Stimulated activated CD4-positive, alpha-beta T cell treated with anti-CD3 and anti-CD28 coated beads, Interleukin-4, amount 100 ng/mL, for 4 hours (primary cell): Measurements from ENCODE around the gene KDM8.
A peak's percentile ranks its signal among the peaks of the same experiment; 100 is the strongest.

ENCODE experiments used
- DNase-seq, 2 experiments: peaks; one replicate each; pipeline ENCODE4 v3.0.0-alpha.2; 2020

Gene KDM8

DNA sequence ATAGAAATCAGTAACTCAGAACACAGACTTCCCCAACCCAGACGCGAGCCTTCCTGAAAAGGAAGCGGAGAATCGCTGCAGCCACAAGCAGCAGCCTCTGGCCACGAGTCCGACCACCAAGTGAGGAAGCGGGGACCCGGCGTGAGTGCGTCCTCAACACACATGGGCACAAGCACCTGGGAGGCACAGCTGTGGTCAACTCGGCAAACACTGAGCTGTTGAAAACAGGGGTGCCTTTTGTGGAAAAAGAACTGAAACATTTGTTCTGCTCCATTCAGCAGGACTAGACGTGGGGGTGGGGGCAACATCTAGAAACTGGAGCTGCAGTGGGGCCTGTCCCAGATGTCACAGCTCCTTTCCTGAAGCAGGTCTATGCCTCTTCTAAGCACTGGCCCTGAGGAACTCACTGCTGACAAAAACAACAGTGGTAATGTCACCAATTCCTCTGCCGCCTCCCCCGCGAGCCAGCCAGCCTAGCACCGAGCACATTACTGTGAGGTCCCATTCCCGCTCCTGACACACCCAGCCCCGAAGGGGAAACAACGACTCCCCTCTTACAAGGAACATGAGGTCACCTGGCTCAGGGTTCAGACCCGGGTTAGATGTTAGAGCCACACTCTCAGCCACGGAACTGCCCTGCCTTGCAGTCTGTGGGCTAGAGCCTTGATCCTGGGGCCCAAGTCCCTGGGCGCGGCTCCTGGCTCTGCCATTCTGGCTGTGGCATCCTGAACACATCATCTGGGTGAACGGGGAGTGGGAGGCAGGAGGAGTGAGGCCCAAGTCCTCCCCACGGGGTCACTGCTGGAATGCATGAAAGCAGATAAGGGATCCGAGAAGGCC, 29.0 kb downstream of the KDM8 start:
- DNase-seq, result peak; percentile 36 to 43

GRCh38 chr16:27232901-27233625, 29.7 kb downstream of the KDM8 start:
- no peak for DNase-seq

- DNase-seq, result no peak
These were observed 30.4 kb downstream of the KDM8 start for GRCh38 chr16:27233731-27234130.

- DNase-seq, result no peak
These were observed 30.8 kb downstream of the KDM8 start for GRCh38 chr16:27234171-27234570.

DNA sequence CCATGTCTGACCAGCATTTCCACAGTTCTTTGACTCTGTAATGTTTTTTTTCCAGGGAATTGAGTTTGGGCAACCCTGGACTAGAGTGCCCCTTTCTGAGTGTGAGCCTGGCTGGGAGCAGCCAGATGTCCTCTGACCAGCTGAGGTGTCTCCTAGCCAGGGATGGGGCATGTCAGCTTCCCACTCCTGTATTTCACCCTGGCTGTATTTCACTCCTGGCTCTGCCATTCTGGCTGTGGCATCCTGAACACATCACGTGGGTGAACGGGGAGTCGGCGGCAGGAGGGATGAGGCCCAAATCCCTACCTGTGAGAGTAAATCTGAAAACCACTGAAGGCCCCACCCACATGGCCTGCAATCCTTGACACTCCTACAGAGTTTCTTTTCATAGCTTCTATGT, 31.3 kb downstream of the KDM8 start:
- DNase-seq, result no peak

- peak; percentile 54 to 79 for DNase-seq
These were observed 32.0 kb downstream of the KDM8 start for GRCh38 chr16:27235055-27235937.

DNA sequence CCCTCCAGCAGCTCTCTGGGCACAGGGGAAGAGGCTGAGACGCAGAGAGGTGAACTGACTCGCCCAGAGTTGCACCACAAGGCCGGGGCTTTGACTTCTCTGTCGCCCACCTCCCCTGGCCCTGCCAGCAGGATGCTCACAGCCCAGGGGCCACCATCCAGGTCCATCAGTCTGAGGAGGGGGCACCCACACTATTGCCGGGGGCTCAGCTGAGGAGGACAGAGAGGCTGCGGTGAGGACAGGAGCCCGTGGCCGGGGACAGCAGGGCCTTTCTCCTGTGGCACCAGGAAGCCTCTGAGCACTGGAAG, 32.6 kb downstream of the KDM8 start:
- DNase-seq, result no peak

DNA sequence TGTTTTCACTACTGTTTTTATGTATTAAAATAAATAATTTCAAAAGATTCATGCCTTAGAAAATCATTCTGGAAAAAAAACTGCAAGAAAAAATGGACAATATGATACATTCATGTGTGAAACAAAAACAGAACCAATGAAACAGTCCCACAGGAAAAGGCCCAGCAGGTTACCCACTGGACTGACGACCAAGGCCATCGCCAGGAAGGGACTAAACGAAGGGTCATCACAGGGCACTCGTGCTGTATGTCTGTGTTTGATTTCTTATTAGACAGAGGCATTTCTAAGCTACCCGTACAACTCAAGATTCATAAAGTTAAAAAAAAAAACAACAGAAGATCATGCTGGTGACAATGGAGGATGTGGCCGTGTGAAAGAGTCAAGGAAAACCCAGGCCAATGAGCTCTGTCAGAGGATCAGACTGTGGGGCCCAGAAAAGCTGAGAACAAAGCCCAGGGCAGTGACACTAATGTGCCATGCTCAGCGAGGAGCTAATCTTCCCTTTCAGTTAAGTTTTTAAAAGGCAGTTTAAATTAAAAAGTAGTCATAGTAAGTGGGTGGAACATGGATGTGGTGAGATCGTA, 33.4 kb downstream of the KDM8 start:
- no peak for DNase-seq

DNA sequence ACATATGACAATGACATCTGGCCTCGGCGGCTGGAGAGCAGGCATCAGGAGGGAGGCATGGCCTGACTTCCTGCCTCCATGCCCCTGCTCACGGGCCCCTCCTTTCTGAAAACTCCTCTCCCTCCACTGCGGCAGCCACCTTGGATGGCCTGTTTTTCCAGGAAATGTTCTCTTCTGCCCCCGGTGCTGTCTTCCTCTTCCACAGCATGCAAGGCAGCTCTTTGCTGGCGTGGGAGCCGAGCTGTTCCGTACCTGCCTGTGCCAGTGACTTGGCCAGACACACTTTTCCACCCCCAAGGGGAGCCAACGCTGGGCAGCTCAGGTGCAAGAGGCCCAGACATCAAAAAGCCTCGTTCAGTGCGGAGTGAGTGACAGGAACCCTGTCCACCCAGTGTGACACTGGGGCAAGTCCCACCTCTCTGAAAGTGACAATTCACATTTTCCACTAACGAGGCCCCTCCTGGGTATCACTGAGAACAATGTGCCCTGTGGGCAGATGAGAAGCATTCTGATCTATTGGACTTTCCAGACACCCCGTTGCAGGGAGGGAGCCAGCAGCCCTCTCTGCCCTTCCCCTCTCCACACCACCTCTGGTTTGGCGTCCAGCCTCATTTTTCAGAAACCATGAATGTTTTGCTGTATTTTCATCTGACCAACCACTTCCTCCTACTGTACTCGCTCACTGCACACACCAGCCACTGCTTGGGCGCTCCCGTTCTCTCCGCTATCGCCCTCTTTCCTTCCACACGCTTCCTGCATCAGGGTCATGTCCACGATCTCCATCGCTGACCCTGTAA, 34.1 kb downstream of the KDM8 start:
- DNase-seq, result peak; percentile 67 to 89

DNA sequence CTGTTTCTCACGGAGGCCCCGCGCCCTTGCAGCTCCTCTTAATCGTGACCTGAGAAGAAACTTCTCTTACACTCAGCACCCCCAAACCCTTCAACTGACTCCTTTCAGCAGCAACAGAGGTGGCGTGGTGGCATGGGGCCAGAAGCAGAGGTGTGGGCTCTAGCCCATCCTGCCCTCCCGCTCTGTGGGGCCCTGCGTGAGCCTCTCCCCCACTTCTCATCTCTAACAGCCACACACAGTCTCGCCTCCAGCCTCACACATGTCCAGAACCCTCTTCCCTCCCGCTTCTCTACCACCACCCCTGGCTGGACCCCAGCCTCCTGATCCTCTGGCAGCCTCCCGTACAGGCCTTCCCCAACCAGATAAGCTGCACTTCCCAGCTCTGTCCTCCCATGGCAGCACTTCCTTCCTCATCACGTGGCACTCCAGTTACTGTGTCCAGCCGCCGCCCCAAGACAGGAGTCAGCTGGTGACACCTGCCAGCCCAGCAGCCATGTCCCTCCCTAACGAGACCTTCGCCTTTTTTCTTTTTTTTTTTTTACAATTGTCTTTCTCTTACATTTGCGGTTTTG, 34.8 kb downstream of the KDM8 start:
- DNase-seq, result peak; percentile 34 to 48

DNA sequence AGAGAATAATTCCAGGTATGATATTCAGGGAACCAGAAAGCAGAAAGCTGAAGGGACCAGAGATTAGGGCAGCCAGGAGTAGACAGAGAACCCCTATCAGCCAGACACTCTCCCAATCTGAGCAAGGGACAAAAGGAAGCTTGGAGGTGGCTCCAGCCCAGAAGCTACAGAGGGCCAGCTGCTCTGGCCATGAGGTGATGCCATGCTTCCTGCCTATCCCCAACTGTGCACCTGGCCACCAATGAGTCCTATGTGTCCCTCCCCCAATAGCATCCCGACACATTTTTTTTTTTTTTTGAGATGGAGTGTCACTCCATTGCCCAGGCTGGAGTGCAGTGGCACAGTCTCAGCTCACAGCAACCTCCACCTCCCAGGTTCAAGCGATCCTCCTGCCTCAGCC, 35.3 kb downstream of the KDM8 start:
- DNase-seq, result no peak

DNA sequence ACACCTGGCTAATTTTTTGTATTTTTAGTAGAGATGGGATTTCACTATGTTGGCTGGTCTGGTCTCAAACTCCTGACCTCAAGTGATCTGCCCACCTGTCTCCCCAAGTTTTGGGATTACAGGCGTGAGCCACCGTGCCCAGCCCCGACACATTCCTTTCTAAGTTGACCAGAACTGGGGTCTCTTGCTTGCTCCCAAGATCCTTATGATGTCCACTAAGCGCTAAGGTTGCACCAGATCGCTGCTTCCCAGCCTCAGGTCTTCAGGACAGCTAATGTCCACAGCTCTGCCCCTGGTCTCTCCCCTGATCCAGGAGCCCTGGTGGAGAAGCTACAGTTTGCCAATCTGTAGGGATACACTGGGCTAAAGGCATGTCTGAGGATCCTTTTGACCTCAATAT, 35.7 kb downstream of the KDM8 start:
- no peak for DNase-seq

GRCh38 chr16:27239906-27240655, 36.8 kb downstream of the KDM8 start:
- DNase-seq, result no peak

- no peak for DNase-seq
These were observed 37.7 kb downstream of the KDM8 start for GRCh38 chr16:27240948-27241531.

- no peak for DNase-seq
These were observed 38.3 kb downstream of the KDM8 start for GRCh38 chr16:27241658-27242057.

DNA sequence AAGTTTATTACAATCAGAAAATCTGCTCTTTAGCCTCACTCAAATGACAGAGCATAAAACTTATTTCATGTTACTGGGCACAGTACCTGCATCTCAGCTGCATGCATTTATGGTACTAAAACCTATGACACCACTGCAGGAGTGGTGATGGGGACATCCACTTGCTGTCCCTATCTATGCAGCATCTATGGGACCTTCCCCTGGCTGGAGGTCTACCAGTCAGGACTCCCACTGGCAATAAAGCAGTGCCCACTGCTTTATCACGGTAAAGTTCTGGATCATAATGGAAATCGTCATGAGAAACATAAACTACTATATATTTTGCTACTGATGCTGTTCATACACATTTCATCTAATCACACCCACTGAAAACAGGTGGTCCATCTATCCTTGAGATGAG, 39.1 kb downstream of the KDM8 start:
- no peak for DNase-seq

GRCh38 chr16:27242868-27243590, 39.7 kb downstream of the KDM8 start:
- no peak for DNase-seq

DNA sequence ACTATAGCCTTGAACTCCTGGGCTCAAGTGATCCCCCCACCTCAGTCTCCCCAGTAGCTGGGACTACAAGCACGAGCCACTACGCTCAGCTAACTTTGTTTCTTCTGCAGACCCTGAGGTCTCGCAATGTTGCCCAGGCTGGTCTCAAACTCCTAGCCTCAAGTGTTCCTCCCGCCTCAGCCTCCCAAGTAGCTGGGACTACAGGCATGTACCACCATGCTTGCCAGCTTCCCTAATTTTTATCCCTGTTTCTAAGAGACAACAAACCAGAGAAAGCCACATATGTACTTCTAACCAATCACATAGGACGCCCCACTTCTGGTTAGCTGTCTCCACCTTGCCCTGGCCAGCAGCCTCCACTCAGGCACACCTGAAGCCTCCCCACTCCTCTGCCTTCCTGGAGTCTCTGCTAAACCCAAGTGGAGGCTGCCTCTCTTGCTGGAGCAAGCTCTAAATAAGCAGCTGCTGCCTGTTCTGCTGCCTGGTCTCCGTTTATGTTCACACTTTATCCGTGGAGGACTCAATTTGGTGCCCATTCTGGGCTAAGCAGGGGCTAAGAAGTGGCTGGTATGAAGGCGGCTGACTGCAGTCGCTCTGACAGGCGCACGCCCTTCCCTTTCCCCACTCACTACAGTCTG, 40.5 kb downstream of the KDM8 start:
- no peak for DNase-seq

GRCh38 chr16:27244363-27244755, 41.0 kb downstream of the KDM8 start:
- no peak for DNase-seq
